Limb (tissue), 2 donors: Measurements from ENCODE around the gene PSMA2.

Experiments used
- DNase-seq, 2 donors: peaks; one replicate each; pipeline ENCODE4 v3.0.0-alpha.2; 2016; ENCODE audit errors: extremely low spot score in 2 of 2

PSMA2 gene

DNA sequence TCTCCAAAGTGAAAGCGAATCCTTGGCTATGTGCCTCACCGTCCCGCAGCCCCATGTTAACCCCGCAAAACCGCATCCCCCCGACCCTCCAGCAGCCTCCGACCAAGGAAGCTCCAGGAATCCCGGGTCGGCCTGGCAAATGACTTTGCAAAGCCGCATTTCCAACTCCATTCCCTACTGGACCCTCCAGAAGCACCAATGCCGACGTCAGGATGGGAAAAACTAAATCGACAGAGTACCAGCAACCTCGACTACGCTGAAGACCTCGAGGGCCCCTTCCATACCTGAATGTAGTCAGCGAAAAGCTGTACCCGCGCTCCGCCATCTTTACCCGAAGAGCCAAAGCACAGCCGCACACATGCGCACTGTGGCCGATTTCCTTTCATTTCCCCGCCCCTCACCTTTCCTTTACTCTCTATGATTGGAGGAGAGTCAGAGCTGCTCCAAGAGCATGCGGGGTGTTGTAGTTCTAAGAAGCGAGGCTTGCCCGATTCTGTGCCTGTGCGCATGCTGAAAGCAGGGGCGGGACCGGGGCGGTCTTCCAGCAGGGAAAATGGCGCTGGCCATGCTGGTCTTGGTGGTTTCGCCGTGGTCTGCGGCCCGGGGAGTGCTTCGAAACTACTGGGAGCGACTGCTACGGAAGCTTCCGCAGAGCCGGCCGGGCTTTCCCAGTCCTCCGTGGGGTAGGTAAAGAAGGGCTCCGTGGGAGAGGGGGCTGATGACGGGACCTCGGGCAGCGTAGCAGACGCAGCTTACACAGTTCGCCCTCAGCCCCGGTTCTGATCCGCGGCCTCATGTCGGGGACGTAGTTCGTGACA lies at the start of gene PSMA2, which contains the start of gene MRPL32:
Gene PSMA2 (minus strand): TSS at position 341 of the 818 bp plus-strand sequence. CDS start 16 bp downstream, at position 325.
Gene MRPL32 (plus strand): TSS at position 543 of the 818 bp plus-strand sequence. CDS start 11 bp downstream, at position 554.
- peak; percentile 94 to 99 for DNase-seq

DNA sequence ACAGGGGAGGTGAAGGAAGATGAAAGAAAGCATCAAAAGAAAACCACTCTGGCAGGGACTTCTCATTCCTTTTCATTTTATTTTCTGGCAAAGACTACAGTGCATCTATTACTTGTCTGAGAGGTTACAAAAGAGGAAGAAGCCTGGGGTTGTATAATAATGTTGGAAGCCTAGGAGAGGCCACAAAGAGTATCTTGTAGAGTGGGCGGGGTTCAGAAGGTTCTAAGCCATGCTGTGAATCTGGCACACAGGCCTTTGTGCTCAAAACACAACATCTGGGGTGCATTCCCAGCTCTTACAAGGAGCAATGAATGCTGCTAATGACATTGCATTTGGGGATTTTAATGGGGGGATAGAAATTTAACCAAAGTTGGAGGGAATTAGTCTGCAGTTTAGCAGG lies 49.6 kb upstream of the PSMA2 start:
- peak in 1 of 2 donors; percentile 3 for DNase-seq

- no peak for DNase-seq
Observed at GRCh38 chr7:42980514-42980913, 48.5 kb upstream of the PSMA2 start.

DNA sequence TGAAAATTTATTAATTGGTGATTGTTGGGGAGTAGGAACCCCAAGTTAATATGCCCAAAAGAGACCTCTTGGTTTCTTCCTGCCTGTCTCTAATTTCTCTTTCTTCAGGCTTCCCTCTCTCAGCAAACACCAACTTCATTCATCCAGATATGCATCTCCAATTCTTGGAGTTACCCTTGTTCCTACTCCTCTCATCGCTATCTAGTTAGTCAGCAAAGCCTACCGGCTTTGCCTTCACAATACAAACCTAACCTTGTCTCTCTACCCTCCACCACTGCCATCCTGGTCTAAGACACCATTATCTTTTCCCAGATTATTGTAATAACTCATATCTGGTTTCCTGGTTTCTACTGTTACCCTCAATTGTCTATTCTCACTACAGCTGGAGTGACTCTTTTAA lies 48.1 kb upstream of the PSMA2 start:
- DNase-seq = no peak

DNA sequence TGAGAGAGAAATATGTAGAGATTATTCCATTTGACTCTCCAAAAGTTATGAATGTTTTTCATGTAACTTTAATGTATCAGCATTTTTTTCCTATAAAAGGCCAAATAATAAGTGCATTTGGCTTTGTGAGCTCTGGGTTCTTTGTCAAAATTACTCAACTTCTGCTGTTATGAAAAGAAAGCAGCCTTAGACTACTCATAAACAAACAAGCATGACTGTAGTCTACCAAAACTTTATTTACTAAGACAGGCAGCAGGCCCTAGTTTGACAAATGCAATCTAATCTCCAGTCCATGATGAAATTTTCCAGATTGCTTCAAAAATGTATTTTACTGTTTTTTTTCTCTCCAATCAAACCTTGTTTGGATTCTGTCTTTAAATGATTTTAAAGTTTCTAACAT lies 46.5 kb upstream of the PSMA2 start:
- DNase-seq = no peak

GRCh38 chr7:42976371-42976770 lies 44.4 kb upstream of the PSMA2 start:
- no peak for DNase-seq

- peak; percentile 57 to 77 for DNase-seq
Observed at GRCh38 chr7:42972699-42973500, 40.9 kb upstream of the PSMA2 start.

DNA sequence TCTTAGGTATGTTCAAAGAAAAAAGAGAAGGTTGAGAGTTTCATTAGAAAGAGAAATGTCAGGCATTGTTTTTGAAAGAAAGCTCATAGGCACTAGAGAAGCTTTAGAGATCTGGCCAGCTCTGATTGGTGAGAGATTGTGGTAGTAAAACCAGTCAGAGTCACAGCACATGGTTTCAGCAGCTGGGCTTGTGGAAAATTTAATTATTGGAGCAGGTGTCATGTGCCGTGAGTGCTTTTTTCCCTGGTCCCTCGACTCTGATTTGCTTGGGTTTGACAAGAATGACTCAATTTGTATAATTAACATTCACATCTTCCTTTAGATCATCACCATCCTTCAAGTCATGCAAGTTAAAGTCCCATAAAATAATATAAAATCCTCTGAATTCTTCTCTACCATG lies 35.4 kb upstream of the PSMA2 start:
- DNase-seq = no peak

GRCh38 chr7:42964849-42965805 lies 33.2 kb upstream of the PSMA2 start:
- no peak for DNase-seq

DNA sequence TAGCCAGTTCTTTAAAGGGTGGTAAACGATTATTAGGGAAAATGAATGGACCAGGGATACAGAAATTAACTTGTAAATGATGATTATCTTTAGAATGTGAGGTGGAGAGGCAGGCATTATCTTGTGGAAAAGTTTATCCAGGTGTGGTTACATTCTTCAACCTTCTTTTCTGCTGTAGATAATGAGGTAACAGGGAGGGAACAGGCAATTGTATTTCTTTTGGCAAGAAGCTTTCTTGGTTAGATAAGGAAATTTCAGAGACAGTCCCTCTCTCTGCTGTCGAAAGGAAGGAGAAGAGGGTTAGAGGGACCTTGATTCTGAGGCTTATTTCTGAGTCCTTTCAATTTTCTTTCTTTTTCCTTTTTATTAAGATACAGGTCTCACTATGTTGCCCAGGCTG lies 32.3 kb upstream of the PSMA2 start:
- DNase-seq = no peak

GRCh38 chr7:42961170-42961569 lies 29.2 kb upstream of the PSMA2 start:
- DNase-seq = no peak

GRCh38 chr7:42960762-42961161 lies 28.8 kb upstream of the PSMA2 start:
- DNase-seq = no peak

GRCh38 chr7:42959549-42959948 lies 27.6 kb upstream of the PSMA2 start:
- DNase-seq = no peak

GRCh38 chr7:42956062-42956461 lies 24.1 kb upstream of the PSMA2 start:
- no peak for DNase-seq

GRCh38 chr7:42953994-42954393 lies 22.0 kb upstream of the PSMA2 start:
- no peak for DNase-seq

DNA sequence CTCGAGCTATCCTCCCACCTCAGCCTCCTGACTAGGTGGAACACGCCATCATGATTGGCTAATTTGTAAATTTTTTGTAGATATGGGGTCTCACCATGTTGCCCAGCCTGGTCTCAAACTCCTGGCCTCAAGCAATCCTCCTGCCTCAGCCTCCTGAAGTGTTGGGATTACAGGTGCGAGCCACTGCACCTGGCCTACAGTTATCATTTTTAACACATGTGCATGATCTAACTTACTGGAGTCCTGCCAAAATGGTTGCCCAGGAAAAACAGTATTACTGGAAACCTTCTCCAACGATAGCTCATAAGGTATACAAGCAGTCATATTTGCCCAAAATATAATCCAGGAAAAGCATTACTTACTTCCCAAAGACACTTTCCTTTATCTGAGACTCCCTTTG lies 20.4 kb upstream of the PSMA2 start:
- DNase-seq = no peak

- no peak for DNase-seq
Observed at GRCh38 chr7:42950417-42950816, 18.4 kb upstream of the PSMA2 start.

DNA sequence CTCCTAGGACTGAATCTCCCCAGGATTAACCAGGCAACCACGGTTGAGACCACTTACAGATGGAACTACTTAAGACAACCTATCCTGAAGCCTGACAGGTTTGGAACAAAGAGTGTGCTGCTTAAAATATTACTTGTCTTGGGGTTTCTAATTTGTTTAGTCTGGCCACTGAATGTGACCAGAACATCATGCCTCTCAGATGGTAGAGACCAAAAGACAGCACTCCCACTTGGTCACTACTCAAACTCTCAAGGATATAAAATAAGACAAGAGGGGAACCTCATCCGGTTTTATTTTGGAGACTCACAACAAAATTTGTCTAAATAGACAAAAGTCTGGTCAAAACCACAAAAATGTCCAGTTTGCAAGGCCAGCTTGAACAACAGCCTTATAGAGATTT lies 15.5 kb upstream of the PSMA2 start:
- no peak for DNase-seq

DNA sequence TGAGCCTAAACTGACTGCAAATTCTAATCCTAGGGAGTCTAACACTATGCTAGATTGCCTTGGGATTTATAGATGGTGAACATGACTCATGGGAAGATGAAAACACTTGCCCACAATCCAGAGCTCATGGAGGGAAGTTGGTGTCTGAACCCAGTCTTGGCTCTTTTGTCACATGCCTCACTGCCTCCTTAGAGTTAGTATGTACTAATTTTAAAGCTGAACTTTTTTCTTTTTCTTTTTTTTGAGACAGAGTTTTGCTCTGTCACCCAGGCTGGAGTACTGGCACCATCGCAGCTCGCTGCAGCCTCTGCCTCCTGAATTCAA lies 14.6 kb upstream of the PSMA2 start:
- DNase-seq = no peak

DNA sequence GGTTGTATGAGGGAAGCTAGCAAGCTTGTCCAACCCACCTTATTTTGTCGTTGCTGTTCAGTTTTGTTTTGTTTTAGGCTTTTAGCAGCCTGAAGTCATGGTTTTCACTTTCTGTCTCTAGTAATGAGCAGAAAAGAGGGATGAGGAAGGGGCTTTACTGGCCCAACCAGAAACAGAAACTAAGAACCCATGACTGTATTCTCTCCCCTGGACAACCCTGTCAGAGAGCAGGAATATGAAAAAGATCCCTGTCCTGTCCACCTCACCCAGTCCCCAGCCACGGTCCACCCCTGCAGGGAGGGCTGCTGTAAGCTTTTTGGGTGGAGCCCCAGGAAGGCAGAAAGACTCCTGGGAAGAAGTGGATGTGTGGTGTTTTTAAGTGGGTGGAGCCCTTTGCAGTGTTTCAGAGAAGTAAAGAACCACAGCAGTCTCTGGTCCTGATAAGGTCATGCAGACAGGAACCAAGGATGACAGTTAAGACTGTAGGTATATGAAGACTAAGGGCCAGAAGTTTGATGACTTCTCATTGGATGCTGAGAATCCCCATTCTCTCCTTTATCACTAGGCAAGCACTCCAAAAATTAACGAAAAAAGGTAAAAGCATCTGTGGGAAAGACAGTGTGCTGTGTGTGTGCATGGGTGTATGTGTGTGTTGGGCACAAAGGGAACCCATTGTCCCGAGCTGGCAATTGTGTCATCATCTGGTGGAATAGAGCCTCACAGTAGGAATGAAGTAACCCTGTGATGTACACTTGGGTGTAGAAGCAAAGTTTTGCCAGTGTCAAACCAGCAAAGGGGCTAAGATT lies 14.1 kb upstream of the PSMA2 start:
- DNase-seq = no peak
